Measurements from ENCODE around the gene PSKH1.
"Not testable (repeated sequence)": the region's sequence is repeated elsewhere in the genome, so short reads cannot be mapped to it uniquely, and the experiment has no call there.

Gene PSKH1

DNA sequence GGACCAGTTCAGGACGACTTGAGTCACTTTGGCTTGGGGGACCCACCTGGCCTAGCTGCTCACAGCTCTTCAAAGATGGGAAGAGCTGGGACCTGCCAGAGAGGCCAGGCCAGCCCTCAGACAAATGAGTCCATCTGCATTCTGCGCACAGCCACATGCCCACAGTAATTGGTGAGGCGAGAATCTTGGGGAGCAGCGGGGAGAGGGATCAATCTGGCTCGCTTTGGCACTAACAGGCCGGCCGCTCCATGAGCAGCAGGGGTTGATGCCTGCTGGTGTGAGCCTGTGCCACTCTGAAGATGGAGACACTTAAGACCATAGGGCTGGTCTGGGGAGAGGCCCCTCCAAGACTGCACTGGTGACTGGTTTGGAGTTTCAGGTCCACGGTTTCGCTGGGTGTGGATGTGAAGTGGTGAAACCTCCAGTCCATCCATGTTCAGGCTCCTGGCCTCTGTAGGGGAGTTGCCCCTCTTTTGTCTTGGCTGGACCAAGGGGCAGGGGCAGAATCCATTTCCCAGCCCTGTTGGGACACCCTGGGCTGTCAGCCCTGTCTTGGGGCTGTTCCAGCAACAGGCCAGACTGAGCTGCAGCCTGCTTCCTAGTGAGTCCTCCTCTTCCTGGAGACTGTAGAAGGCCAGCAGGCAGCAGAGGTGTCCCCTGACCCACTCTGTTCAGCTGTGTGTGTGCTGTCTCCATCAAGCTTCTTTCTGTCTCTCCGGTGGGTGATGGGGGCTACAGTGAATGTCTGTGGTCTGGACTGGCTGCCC, 31.3 kb downstream of the PSKH1 start:
- DNase-seq (ENCODE audit: low read depth) = no peak

- DNase-seq (ENCODE audit: low read depth) = no peak
These were observed 33.2 kb downstream of the PSKH1 start for GRCh38 chr16:67926181-67926750.

- DNase-seq (ENCODE audit: low read depth) = no peak
These were observed 34.3 kb downstream of the PSKH1 start for GRCh38 chr16:67927131-67927941.

DNA sequence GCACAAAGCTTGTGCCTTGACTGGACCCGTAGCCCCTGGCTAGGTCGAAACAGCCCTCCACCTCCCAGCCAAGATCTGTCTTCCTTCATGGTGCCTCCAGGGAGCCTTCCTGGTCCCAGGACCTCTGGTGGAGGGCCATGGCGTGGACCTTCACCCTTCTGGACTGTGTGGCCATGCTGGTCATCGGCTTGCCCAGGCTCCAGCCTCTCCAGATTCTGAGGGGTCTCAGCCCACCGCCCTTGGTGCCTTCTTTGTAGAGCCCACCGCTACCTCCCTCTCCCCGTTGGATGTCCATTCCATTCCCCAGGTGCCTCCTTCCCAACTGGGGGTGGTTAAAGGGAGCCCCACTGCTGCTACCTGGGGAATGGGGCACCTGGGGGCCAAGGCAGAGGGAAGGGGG, 35.1 kb downstream of the PSKH1 start:
- DNase-seq (ENCODE audit: low read depth) = no peak

- peak; percentile 61 for DNase-seq (ENCODE audit: low read depth)
These were observed 35.7 kb downstream of the PSKH1 start for GRCh38 chr16:67928561-67929364.

- no peak for DNase-seq (ENCODE audit: low read depth)
These were observed 37.1 kb downstream of the PSKH1 start for GRCh38 chr16:67930191-67930590.

GRCh38 chr16:67930678-67931211, 37.7 kb downstream of the PSKH1 start:
- no peak for DNase-seq (ENCODE audit: low read depth)

- DNase-seq (ENCODE audit: low read depth) = no peak
These were observed 38.8 kb downstream of the PSKH1 start, which contains the start of gene CTRL for GRCh38 chr16:67931712-67932461. Gene CTRL (minus strand): TSS chr16:67931862. CDS start chr16:67931852, 10 bp downstream.

DNA sequence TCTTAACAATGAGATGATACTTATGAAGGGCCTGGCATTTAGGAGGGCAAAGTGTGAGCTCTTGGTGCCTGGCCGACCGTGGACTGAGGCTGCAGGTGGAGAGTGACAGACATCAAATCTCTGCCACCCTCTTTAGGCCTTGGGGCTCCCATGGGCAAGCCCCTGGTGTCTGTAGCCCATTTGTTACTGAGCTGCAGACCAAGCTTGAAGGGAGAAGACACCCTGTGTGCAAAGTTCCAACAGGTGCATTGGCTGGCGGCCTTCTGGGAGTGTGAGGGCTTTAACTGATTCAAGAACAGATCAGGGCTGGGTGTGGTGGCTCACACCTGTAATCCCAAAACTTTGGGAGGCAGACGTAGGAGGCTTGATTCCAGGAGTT, 39.4 kb downstream of the PSKH1 start:
- no peak for DNase-seq (ENCODE audit: low read depth)

DNA sequence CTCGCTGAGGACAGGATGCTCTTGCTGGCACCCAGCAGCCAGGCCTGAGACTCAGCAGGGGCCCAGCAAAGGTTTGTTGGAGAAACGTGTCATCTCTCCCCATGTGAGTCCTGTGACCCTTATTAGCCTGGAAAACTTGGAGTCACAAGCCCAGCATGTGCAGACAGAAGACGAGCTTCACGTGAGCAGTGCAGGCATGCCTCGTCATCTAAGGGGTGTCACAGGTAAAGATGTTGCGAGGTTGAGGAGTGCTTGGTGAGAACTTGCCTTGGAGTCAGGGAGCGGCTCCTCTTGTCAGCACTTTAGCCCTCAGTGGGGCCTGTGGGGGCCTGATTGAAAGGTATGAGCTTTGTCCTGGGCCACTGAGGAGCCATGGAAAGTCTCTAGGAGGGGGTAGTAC, 40.8 kb downstream of the PSKH1 start:
- no peak for DNase-seq (ENCODE audit: low read depth)

DNA sequence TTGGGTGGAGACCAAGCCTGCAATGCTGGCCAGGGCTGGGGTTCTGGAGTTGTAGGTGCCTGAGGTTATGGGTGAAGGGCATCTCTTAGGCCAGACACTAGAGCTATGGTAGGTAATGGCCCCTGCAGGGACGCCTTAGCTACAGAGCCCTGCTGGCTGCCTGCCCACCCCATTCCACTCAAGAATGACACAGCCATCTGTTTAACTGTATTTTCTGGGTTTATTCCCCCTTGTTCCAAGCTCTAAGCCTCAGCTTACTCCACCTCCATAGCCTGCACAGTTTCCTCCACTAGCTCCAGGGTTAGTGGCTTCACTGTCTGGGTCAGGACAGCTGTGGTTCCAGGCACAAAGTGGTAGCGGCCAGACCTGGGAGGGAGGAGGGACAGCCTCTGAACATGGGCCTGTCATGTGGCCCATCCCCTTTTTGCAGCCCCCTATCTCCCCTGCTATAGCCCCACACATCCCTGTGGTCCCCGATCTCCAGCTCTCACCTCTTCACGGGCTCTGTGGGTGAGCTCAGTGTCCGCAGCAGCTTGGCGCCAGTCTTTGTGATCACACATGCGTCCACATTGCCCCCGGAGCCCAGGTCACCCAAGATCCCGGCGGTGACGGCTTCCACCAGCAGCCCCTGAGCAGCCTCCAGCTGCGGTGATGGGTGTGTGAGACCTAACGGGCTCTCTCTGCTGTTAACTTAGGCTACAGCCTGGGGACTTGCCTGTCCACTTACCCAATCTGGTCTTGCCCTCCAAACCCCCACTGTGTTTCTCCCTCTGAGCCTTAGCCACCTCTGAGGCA, 41.4 kb downstream of the PSKH1 start:
- DNase-seq (ENCODE audit: low read depth) = no peak

GRCh38 chr16:67935101-67935401, 42.0 kb downstream of the PSKH1 start:
- DNase-seq (ENCODE audit: low read depth) = no peak

GRCh38 chr16:67935402-67936123, 42.5 kb downstream of the PSKH1 start:
- DNase-seq (ENCODE audit: low read depth) = peak; percentile 91

- DNase-seq (ENCODE audit: low read depth) = peak; percentile 12
These were observed 43.2 kb downstream of the PSKH1 start, which contains the start of gene PSMB10 for GRCh38 chr16:67936124-67936879. Gene PSMB10 (minus strand): TSS chr16:67936850. CDS start chr16:67936749, 101 bp downstream.

DNA sequence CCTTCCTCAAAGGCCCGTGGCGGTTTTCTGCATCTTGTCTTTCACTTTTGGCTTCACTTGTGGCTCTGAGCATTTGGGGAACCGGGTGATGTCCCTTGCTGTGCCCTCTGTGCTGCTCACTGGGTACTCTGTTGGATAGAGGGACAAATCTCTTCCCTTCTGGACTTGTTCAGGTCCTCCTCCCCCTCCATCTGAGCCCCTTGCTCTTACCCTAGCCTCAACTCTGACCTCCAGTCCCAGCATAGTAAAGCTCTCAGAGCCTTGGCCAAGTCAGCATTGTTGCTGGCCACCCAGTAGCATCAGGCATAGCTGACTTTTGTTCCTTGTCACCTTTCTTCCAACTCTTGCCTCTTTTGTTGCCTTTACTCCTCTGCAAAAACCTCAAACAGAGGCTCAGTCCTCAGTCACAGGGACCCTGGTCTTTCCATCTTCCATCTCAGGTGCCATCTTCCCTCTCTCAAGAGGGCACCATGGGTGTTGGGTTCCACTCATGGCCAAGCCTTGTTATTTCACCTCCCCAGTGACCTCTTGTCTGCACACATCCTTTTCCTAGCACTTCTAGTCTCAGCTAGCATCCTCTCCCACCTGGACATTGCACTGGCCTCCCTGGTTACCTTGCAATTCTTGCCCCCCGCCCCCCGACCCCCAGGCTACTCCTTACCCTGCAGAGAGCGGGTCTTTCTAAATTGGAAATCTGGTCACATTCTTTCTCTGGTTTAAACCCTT, 44.0 kb downstream of the PSKH1 start:
- DNase-seq (ENCODE audit: low read depth) = peak; percentile 65

- DNase-seq (ENCODE audit: low read depth) = not testable (repeated sequence)
These were observed 44.7 kb downstream of the PSKH1 start for GRCh38 chr16:67937713-67938112.

- DNase-seq (ENCODE audit: low read depth) = peak; percentile 15
These were observed 46.7 kb downstream of the PSKH1 start for GRCh38 chr16:67939507-67940445.

All from T follicular helper cell (primary cell).